H1 (cell line): ENCODE data around the gene IQCK. TPM values are rescaled to one million over a fixed set of nuclear protein-coding genes. Genes with fewer than 3 reads are reported as not detected.

Experiments
- CTCF ChIA-PET: fragments of 300-600 bp; sonication (Branson Sonifier 250); formaldehyde crosslinking; loops from one replicate; lab custom pipeline; 2021; ENCODE audit not compliant: partially characterized antibody; lab: Charles Lee
- POLR2A ChIA-PET: fragments of 300-600 bp; sonication (Branson Sonifier 250); formaldehyde crosslinking; loops from one replicate; lab custom pipeline; 2021; ENCODE audit warnings: inconsistent platforms; ENCODE audit not compliant: partially characterized antibody; lab: Charles Lee
- DNase-seq, 2 experiments: peaks; one replicate each; pipeline versions ENCODE4 v3.0.0 to v3.0.0-alpha.2; 2010 to 2022; ENCODE audit warnings: low spot score in 2 of 2, low read depth in 1 of 2, mixed read lengths in 1 of 2
- FAIRE-seq: peaks from 2 replicates; lab custom pipeline; 2011; peaks lifted over from hg19 to GRCh38; lab: Jason Lieb, UNC
- H2AFZ ChIP-seq: 2 replicates; pipeline ENCODE4 v1.8.1; 2012; ENCODE audit warnings: low read length, inconsistent platforms
- H2AK5ac ChIP-seq: 2 replicates; pipeline ENCODE4 v1.6.1; 2013; ENCODE audit warnings: low read depth, low read length
- H2BK120ac ChIP-seq: replicated peaks from 2 replicates; pipeline ENCODE3; 2013; ENCODE audit warnings: low read depth, low read length, inconsistent platforms
- H2BK12ac ChIP-seq: 2 replicates; pipeline ENCODE4 v1.6.1; 2013; ENCODE audit warnings: low read depth, low read length
- H2BK15ac ChIP-seq: 2 replicates; pipeline ENCODE4 v1.6.1; 2013; ENCODE audit warnings: low read length
- H2BK20ac ChIP-seq: 2 replicates; pipeline ENCODE4 v1.6.1; 2013; ENCODE audit warnings: low read length
- H2BK5ac ChIP-seq: 2 replicates; pipeline ENCODE4 v1.6.1; 2013; ENCODE audit warnings: low read depth, low read length
- H3K14ac ChIP-seq: 2 replicates; pipeline ENCODE4 v1.6.1; 2013; ENCODE audit warnings: inconsistent platforms; ENCODE audit not compliant: insufficient read length
- H3K18ac ChIP-seq: 2 replicates; pipeline ENCODE4 v1.6.1; 2013; ENCODE audit warnings: low read length; ENCODE audit errors: extremely low read depth
- H3K23ac ChIP-seq: 2 replicates; pipeline ENCODE4 v1.6.1; 2013; ENCODE audit warnings: inconsistent platforms; ENCODE audit not compliant: insufficient read length
- H3K23me2 ChIP-seq: 2 replicates; pipeline ENCODE4 v1.6.1; 2013; ENCODE audit warnings: low read depth, low read length
- H3K27ac ChIP-seq: 2 replicates; pipeline ENCODE4 v1.6.1; 2011; ENCODE audit warnings: low read depth, low read length, inconsistent platforms
- H3K27me3 ChIP-seq, 4 experiments: replicated peaks in 1 of 4; 1 replicate in 1 of 4; 2 replicates in 3 of 4; pipeline versions ENCODE4 v1.6.1 to v1.8.1; 2011 to 2013; ENCODE audit warnings: low read length in 3 of 4, mild to moderate bottlenecking in 3 of 4, inconsistent platforms in 2 of 4, mixed read lengths in 2 of 4, moderate library complexity in 1 of 4; ENCODE audit not compliant: control insufficient read depth in 3 of 4, insufficient read depth in 3 of 4; ENCODE audit errors: extremely low read depth in 1 of 4
- H3K36me3 ChIP-seq, 4 experiments: 2 replicates each; pipeline versions ENCODE4 v1.6.1 to v1.8.1; 2011 to 2013; ENCODE audit warnings: mild to moderate bottlenecking in 4 of 4, low read length in 3 of 4, moderate library complexity in 2 of 4, control low read depth in 1 of 4, inconsistent platforms in 1 of 4; ENCODE audit not compliant: insufficient read depth in 4 of 4, control insufficient read depth in 2 of 4
- H3K4ac ChIP-seq: replicated peaks from 2 replicates; pipeline ENCODE3; 2013; ENCODE audit warnings: low read length, low read depth, mixed read lengths, inconsistent platforms; ENCODE audit not compliant: insufficient read length
- H3K4me1 ChIP-seq, 4 experiments: replicated peaks in 1 of 4; 1 replicate in 1 of 4; 2 replicates in 3 of 4; pipeline versions ENCODE4 v1.6.1 to v1.8.1; 2011 to 2013; ENCODE audit warnings: low read length in 3 of 4, inconsistent platforms in 2 of 4, mixed read lengths in 1 of 4; ENCODE audit not compliant: insufficient read depth in 4 of 4, control insufficient read depth in 3 of 4
- H3K4me2 ChIP-seq, 2 experiments: 2 replicates each; pipeline versions ENCODE4 v1.6.1 to v1.8.1; 2011 to 2013; ENCODE audit warnings: low read depth in 2 of 2, low read length in 2 of 2, control low read depth in 1 of 2, inconsistent platforms in 1 of 2, mild to moderate bottlenecking in 1 of 2; ENCODE audit not compliant: insufficient read depth in 1 of 2
- H3K4me3 ChIP-seq, 4 experiments: fragments of 200-600, 300-600 bp in 1 of 4; sonication (generic), shearing (Covaris generic), sonication (Bioruptor Twin) in 1 of 4; 2 replicates each; pipeline versions ENCODE4 v1.5.1 to v1.8.1; 2011 to 2016; ENCODE audit warnings: low read length in 4 of 4, low read depth in 3 of 4, control low read depth in 2 of 4, inconsistent platforms in 2 of 4, mild to moderate bottlenecking in 2 of 4, mixed read lengths in 1 of 4, moderate library complexity in 1 of 4; ENCODE audit not compliant: insufficient read depth in 2 of 4; ENCODE audit errors: extremely low read depth in 1 of 4
- H3K56ac ChIP-seq: replicated peaks from 2 replicates; pipeline ENCODE3; 2013; ENCODE audit warnings: low read depth, mild to moderate bottlenecking, mixed read lengths, low read length, inconsistent platforms; ENCODE audit not compliant: insufficient read length
- H3K79me1 ChIP-seq: 2 replicates; pipeline ENCODE4 v1.6.1; 2013; ENCODE audit warnings: low read depth, low read length, control low read depth
- H3K79me2 ChIP-seq, 2 experiments: 2 replicates each; pipeline versions ENCODE4 v1.6.1 to v1.8.1; 2012 to 2013; ENCODE audit warnings: low read length in 2 of 2, mild to moderate bottlenecking in 2 of 2, inconsistent platforms in 1 of 2; ENCODE audit not compliant: insufficient read depth in 2 of 2, control insufficient read depth in 1 of 2
- H3K9ac ChIP-seq, 4 experiments: replicated peaks in 1 of 4; 1 replicate in 1 of 4; 2 replicates in 3 of 4; pipeline versions ENCODE4 v1.6.1 to v1.8.1; 2011 to 2013; ENCODE audit warnings: low read depth in 3 of 4, low read length in 3 of 4, control low read depth in 2 of 4, mild to moderate bottlenecking in 2 of 4, moderate library complexity in 2 of 4, inconsistent platforms in 1 of 4; ENCODE audit errors: extremely low read depth in 1 of 4
- H3K9me3 ChIP-seq, 2 experiments: 2 replicates each; pipeline versions ENCODE4 v1.6.1 to v1.8.1; 2012 to 2013; ENCODE audit warnings: mild to moderate bottlenecking in 2 of 2, moderate library complexity in 2 of 2, control low read depth in 1 of 2, inconsistent platforms in 1 of 2, low read depth in 1 of 2, low read length in 1 of 2, mixed read lengths in 1 of 2; ENCODE audit not compliant: insufficient read depth in 2 of 2
- H4K20me1 ChIP-seq, 2 experiments: replicated peaks in 1 of 2; 2 replicates each; pipeline versions ENCODE3 to v1.8.1; 2011 to 2013; ENCODE audit warnings: inconsistent platforms in 2 of 2, low read length in 2 of 2, mild to moderate bottlenecking in 1 of 2; ENCODE audit not compliant: insufficient read depth in 2 of 2, control insufficient read depth in 1 of 2
- H4K5ac ChIP-seq: 2 replicates; pipeline ENCODE4 v1.6.1; 2013; ENCODE audit warnings: low read length, low read depth, mixed read lengths, inconsistent platforms; ENCODE audit not compliant: insufficient read length
- H4K8ac ChIP-seq: 2 replicates; pipeline ENCODE4 v1.8.0; 2013; ENCODE audit warnings: mild to moderate bottlenecking, moderate library complexity, low read length, inconsistent platforms; ENCODE audit not compliant: insufficient read depth; ENCODE audit errors: extremely low read depth
- H4K91ac ChIP-seq: replicated peaks from 2 replicates; pipeline ENCODE3; 2013; ENCODE audit warnings: low read length, mixed read lengths, inconsistent platforms; ENCODE audit not compliant: insufficient read length
- ASH2L ChIP-seq: fragments of 200-600, 300-600 bp; sonication (generic); IDR thresholded peaks from one replicate; pipeline ENCODE4 v1.7.1; 2017; ENCODE audit warnings: low read length
- BCL11A ChIP-seq, 2 experiments: IDR thresholded peaks; one replicate each; pipeline ENCODE4 v1.6.1; 2011; ENCODE audit warnings: low read depth in 2 of 2, low read length in 2 of 2, mild to moderate bottlenecking in 2 of 2
- CHD1 ChIP-seq: IDR thresholded peaks from 2 replicates; pipeline ENCODE4 v1.6.1; 2012; ENCODE audit warnings: low read depth, low read length, improper control_type of control experiment
- HDAC2 ChIP-seq, 2 experiments: fragments of 300-600 bp in 1 of 2; sonication (generic) in 1 of 2; IDR thresholded peaks; 2 replicates each; pipeline ENCODE4 v1.6.1; 2011 to 2012; ENCODE audit warnings: low read depth in 2 of 2, low read length in 2 of 2, mild to moderate bottlenecking in 2 of 2, moderate library complexity in 2 of 2, borderline replicate concordance in 1 of 2, inconsistent platforms in 1 of 2
- JUND ChIP-seq: IDR thresholded peaks from 2 replicates; pipeline ENCODE4 v1.6.1; 2011; ENCODE audit warnings: mild to moderate bottlenecking, improper control_type of control experiment, low read length
- NANOG ChIP-seq: IDR thresholded peaks from 2 replicates; pipeline ENCODE4 v1.6.1; 2011; ENCODE audit warnings: low read length, low read depth, mild to moderate bottlenecking, inconsistent platforms; ENCODE audit not compliant: insufficient read depth, poor library complexity, severe bottlenecking
- RXRA ChIP-seq: IDR thresholded peaks from 2 replicates; pipeline ENCODE4 v1.6.1; 2011; ENCODE audit warnings: low read depth, mild to moderate bottlenecking, low read length, moderate library complexity; ENCODE audit not compliant: insufficient read depth
- TBP ChIP-seq: IDR thresholded peaks from 2 replicates; pipeline ENCODE4 v1.6.1; 2011; ENCODE audit warnings: low read depth, low read length, improper control_type of control experiment
- WGBS, 2 experiments: shearing (Covaris generic) in 1 of 2; methylation state at CpG; one replicate each; pipeline versions ENCODE4 v1.1.6 to v1.1.7; 2013 to 2015; ENCODE audit warnings: low lambda C conversion rate in 2 of 2, mixed read lengths in 2 of 2, inconsistent platforms in 1 of 2, low coverage in 1 of 2, missing lambda C conversion rate in 1 of 2; ENCODE audit not compliant: insufficient replicate concordance in 2 of 2, insufficient coverage in 1 of 2, insufficient read length in 1 of 2; ENCODE audit errors: extremely low coverage in 1 of 2, missing lambda C conversion rate in 1 of 2; 5-methylcytosine and 5-hydroxymethylcytosine counted together
- polyA plus RNA-seq, 7 experiments: library from polyadenylated mRNA; depleted of rRNA in 3 of 7; stranded (reverse) in 5 of 7; unstranded in 2 of 7; fragments of >200 nt in 5 of 7; fragments of 200-250 nt in 2 of 7; gene quantifications; 1 replicate in 5 of 7; 2 replicates in 1 of 7; 4 replicates in 1 of 7; pipeline versions ENCODE4 v1.2.1 to v1.2.3, GENCODE V29; 2011 to 2013; ENCODE audit warnings: missing spikeins in 2 of 7, mixed read lengths in 2 of 7
- total RNA-seq: library from RNA; stranded (reverse); fragmentation: NEBNext Ultra II Directional; extraction: Animal tissue kit (Norgen Biotek cat#: 25700); gene quantifications from 2 replicates; pipeline ENCODE4 v1.2.1, GENCODE V29; 2021
- TF ChIP-seq, protein P1 (sequence below): IDR thresholded peaks from 2 replicates; pipeline ENCODE4 v1.6.1; 2012; ENCODE audit warnings: inconsistent platforms
- TF ChIP-seq, protein P2 (sequence below): IDR thresholded peaks from 2 replicates; pipeline ENCODE4 v1.6.1; 2012; ENCODE audit warnings: low read length, inconsistent platforms

The IQCK gene
- total and polyA plus RNA-seq, 2 of the 8 experiments (the other 6 are each of a cell fraction or from before 2014, with no cell fraction given), result 6.2 to 9.3 TPM

DNA sequence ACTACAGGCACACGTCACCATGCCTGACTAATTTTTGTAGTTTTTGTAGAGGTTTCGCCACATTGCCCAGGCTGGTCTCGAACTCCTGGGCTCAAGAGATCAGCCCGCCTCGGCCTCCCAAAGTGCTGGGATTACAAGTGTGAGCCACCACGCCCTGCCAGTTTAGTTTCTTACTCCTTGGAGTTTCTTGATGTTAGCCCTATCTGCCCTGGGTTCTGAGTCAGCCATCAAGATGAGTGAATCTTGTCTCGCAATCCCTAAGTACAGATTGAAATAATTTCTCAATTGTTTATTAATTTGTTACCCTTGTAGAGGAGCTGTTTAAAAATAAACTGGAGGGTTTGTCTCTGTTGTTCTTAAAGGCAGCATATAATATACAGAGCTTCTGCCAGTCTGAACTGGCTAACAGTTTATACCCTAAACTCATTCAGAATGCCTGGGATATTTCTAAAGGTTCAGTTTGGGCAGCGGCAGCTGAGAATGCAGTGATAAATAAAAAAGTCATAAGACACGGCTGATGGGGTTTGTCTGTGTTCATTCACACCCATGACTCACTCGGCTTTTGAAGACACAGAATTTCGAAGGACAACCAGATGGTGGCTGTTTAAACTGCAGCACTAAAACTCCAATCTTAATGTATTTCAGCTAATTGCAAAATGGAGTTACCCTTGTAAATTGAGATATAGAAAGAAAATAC is 127.0 kb downstream of the IQCK start:
- H3K4me3 ChIP-seq, result no peak overlapping the region
- H3K4me1 ChIP-seq, result no peaks in the 10 kb centered on the region
- H3K18ac ChIP-seq, result no peak overlapping the region
- FAIRE-seq (no peak), DNase-seq (no peak)
- no peak overlapping the region for H2BK20ac ChIP-seq
- H3K79me1 ChIP-seq, result no peaks in the 10 kb centered on the region
- no peak overlapping the region for H3K14ac ChIP-seq
- H3K27me3 ChIP-seq, result no peaks in the 10 kb centered on the region
- no peak overlapping the region for H4K8ac ChIP-seq
- H2BK12ac ChIP-seq, result no peak overlapping the region
- H3K23ac ChIP-seq, result no peak overlapping the region
- H3K23me2 ChIP-seq, result no peaks in the 10 kb centered on the region
- H3K9ac ChIP-seq, result no peak overlapping the region
- H3K4me2 ChIP-seq, result no peak overlapping the region
- H4K91ac ChIP-seq, result no peak overlapping the region
- H3K27ac ChIP-seq, result no peak overlapping the region
- H3K4ac ChIP-seq, result no peak overlapping the region
- POLR2A ChIA-PET, result interaction anchor here (0.9 to 1.2 kb wide), 2 partner anchors 8 to 16 kb away, joined by 3 to 4 read pairs; no protein-coding TSS in a partner anchor
- no peak overlapping the region for H2BK120ac ChIP-seq
- no peaks in the 10 kb centered on the region for H3K9me3 ChIP-seq
- no peak overlapping the region for H2AK5ac ChIP-seq
- no peak overlapping the region for H4K5ac ChIP-seq
- H3K56ac ChIP-seq, result no peak overlapping the region
- H4K20me1 ChIP-seq, result no peaks in the 10 kb centered on the region
- 91% methylated on average over 10 of the region's 11 CpGs; no CpG with 5 or more reads in 1 of the 2 experiments for WGBS, 2 experiments
- CTCF ChIA-PET, result interaction anchor here (0.6 to 1.0 kb wide), 2 partner anchors 9 to 111 kb away, joined by 3 read pairs; no protein-coding TSS in a partner anchor
- no peak overlapping the region for H2BK15ac ChIP-seq
- H2BK5ac ChIP-seq, result no peak overlapping the region
- no peaks in the 10 kb centered on the region for H3K79me2 ChIP-seq
- H3K36me3 ChIP-seq, result no peaks in the 10 kb centered on the region
- no peak overlapping the region for H2AFZ ChIP-seq
- TF ChIP-seq NANOG (no peak), TBP (no peak), BCL11A (IDR thresholded peaks at IDR 0.05; ENCODE audit: low read depth in 2 of 2, low read length in 2 of 2) (no peak), CHD1 (no peak), HDAC2 (IDR thresholded peaks at IDR 0.05; ENCODE audit: borderline replicate concordance in 1 of 2, low read depth in 2 of 2, low read length in 2 of 2) (no peak), RXRA (no peak), ASH2L (no peak), JUND (no peak)
- TF ChIP-seq, protein P1, sequence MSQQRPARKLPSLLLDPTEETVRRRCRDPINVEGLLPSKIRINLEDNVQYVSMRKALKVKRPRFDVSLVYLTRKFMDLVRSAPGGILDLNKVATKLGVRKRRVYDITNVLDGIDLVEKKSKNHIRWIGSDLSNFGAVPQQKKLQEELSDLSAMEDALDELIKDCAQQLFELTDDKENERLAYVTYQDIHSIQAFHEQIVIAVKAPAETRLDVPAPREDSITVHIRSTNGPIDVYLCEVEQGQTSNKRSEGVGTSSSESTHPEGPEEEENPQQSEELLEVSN, result no peak
- TF ChIP-seq, protein P2, sequence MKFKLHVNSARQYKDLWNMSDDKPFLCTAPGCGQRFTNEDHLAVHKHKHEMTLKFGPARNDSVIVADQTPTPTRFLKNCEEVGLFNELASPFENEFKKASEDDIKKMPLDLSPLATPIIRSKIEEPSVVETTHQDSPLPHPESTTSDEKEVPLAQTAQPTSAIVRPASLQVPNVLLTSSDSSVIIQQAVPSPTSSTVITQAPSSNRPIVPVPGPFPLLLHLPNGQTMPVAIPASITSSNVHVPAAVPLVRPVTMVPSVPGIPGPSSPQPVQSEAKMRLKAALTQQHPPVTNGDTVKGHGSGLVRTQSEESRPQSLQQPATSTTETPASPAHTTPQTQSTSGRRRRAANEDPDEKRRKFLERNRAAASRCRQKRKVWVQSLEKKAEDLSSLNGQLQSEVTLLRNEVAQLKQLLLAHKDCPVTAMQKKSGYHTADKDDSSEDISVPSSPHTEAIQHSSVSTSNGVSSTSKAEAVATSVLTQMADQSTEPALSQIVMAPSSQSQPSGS, result no peak
